AG08396 (cell line): ENCODE data around the gene NEDD4L.

Experiments used
- DNase-seq: peaks from one replicate; pipeline ENCODE4 v3.0.0; 2012; ENCODE audit warnings: low spot score, mixed read lengths

The NEDD4L gene

DNA sequence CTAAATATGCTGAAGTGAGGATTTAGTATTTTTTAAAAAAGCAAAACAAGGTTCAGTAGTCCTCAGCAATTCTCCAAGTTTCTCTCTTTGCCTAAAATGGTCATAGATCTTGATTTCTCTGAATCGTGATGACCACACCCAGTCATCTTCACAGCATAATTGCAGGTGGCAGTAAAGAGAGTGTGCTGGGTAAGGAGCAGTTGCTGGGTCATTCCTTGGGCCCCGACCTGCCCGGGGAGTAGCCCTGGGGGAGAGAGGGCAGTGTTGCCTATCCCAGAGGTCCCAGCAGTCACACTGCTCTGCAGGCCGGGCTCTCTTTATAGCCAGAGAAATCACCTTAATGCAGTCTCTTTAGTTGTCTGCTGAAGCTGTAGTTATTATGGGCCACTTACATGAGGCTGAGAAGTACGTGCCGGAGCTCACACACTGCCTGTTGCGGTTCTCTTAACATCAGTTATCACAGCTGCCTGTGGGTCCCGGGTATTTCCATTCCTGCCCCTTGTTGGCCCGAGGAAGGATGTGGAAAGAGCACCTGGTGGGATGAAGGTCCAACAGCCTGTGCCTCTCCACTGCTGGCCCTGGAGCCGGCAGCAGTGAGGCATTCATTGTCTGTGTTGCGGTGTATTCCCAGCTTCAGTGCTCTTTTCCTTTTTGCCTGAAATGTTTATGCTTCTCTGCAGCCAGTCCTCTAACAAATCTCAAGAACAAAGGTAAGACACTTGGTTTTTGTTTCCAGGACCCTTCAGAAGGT, 354.8 kb downstream of the NEDD4L start:
- DNase-seq = no peak

- no peak for DNase-seq
Measured at GRCh38 chr18:58400331-58400870, 356.4 kb downstream of the NEDD4L start.

GRCh38 chr18:58401191-58401590, 357.2 kb downstream of the NEDD4L start:
- DNase-seq = no peak

GRCh38 chr18:58402247-58402646, 358.2 kb downstream of the NEDD4L start:
- DNase-seq = no peak

DNA sequence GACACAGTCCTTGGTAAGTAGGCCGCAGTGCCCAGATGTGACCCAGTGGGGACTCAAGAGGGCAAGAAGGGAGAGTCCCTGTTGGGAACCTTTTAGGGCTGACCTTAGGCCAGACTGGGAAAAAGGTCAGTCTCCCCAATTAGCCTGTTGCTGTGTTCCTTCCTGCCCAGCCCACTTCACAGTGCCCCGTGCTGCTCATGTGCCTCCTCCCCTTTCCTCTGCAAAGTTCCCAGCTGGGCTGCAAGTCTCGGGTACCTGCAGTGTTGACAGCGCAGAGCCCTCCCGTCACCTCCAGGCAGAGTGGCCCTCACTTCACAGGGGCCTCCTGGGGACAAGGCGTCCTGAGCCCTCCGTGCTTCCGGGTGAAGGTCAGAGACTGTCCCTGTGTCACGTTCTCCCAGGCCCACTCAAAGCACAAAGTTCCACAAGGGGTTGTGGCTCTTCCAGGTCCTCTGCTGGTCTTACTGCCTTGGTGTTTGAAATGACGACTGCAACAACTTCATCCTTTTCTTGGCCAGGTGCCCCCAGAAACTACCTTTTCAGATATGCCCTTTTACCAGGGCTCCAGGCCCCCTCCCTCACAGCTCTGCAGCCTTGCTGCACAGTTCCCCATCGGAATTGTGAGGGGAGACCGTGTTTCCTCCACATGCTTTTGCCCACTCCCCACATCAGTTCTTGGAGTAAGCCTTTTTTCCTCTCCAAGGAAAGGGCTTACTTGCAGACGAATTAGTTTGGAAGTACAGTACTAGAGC, 359.1 kb downstream of the NEDD4L start:
- no peak for DNase-seq

DNA sequence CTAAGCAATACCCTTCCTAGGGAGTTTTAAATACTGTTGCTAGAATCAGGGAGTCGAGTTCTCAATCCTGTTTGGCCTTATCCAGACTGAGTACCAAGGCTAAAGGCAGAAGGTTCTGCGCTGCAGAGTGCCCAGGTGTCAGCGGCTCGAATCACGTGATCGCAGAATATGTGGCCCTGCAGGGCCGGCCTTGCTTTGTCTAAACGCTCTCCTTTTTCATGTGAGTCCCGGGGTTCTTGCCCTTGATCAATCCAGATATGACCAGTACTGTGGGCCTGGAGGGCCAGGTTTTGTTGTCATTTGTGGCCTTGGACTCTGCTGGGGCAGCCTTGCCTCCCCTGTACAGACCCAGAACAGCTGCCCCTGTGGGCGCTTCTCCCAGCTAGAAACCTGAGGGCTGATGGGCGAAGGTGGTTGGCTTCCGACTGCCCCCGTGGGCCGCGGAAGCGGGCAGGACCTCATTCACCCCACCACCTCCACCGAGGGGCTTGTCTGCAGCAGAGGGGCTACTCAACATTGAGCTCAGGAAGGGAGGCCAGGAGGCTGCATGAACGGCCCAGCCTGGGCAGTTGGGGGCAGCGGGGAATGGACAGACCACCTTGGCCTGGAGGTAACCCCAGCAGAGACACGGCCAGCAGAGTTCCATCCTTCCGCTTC, 359.9 kb downstream of the NEDD4L start:
- no peak for DNase-seq

DNA sequence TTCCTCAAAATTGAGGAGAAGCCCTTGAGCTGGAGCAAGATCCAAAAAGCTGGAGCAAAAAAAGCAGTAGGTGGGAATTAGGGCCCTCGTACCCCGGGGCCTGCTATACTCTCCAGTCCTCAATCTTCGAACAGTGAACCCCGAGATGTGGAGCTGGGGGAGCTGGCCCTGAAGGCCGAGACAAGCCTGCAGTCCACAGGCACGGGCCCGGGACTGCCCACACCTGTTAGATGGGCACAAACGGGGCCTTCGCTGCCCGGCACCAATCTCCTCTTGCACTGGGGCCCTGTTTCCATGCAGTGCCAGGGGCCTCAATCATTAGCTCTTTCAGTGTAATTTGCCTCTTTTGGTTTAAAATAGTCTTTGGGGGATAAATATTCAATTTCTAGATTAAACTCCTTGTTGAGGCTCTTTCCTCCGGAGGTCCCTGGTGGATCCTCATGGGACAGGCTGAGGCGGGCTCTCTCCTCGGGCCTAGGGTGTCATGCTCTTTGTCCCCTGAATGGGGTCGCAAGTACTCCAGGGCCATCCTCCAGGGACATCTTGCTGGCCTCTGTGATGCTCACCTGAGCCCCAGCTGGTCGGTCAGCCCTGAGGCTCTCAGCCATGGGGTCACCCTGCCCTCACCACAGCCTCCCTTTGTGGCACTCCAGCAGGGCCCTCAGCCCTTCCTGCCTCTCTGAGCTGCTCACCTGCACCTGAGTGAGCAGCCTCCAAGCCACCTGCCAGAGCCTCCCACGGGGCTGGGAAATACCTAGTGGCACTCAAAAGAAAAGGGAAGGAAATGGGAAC, 361.3 kb downstream of the NEDD4L start:
- DNase-seq = no peak

DNA sequence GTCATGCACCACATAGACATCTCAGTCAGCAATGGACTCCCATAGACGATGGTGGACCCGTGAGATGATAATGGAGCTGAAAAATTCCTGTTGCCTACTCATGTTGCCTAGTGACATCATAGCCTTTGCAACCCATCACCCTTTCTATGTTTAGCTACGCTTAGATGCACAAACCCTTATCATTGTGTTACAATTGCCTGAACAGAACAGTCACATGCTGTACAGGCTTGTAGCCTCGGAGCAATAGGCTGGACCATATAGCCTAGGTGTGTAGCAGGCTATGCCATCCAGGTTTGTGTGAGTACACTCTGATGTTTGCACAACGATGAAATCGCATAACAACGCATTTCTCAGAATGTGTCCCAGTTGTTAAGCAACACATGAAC, 363.2 kb downstream of the NEDD4L start:
- DNase-seq = no peak

DNA sequence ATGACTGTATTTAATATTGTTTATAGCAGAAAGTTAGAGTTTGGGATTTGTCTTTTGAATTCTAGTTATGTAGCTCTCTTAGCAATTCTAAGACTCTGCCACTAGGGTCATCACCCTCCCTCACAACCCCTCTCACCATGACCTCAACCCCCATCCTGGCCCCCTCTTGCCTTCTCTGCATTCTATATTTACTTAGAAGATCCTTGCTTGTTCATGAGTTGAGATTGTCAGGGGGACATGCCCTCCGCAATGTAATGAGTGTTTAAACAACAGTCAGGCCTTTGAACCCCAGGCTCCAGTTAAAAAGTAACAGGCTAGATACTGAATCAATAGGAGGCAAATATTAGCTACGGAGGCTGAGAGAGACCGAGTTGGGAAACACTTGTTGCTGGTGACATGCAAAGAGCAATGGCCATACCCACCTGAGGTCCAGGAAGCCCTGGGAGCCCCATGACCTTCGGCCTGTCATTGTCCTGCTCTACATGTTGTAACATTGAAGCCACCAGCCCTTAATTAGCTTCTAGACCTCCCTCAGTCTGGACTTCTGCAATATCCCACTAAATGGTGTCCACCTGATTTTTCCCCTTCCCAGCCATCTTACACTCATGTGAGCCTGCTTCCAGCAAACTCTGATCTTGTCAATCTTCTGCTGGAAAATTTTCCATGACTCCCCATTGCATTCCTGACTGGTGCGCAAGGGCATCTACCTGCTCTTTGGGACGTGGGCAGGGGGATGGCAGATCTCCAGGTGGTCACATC, 363.8 kb downstream of the NEDD4L start:
- no peak for DNase-seq

GRCh38 chr18:58408665-58409064, 364.6 kb downstream of the NEDD4L start:
- no peak for DNase-seq

DNA sequence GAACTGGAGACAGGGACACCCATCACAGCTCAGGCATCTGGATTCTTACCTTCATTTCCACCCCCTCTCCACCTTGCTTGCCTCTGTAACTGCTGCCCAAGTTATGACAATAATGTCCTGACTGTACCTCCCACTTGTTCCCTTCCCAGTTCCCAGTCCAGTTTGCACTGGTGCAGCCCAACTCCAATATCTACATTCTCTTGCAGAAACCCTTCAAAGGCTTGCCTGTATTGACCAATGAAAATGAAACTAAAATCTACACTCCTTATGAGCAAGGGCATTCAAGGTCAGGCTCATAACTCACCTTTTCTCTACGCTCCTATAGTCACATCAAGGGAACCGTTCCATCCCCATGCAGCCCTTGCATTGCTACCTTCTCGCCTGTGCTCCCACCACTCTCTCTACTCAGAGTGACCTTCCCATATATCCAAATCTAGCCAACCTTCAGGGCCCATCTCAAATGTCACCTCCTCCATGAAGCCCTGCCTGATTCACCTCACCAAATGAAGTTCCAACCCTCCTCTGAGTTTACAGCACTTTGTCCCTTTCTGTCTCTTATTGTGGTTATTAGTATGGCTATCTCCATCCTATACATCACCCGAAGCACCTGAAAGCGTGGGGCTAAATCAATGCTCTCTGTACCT, 365.9 kb downstream of the NEDD4L start:
- DNase-seq = no peak

GRCh38 chr18:58411323-58411722, 367.3 kb downstream of the NEDD4L start:
- no peak for DNase-seq

DNA sequence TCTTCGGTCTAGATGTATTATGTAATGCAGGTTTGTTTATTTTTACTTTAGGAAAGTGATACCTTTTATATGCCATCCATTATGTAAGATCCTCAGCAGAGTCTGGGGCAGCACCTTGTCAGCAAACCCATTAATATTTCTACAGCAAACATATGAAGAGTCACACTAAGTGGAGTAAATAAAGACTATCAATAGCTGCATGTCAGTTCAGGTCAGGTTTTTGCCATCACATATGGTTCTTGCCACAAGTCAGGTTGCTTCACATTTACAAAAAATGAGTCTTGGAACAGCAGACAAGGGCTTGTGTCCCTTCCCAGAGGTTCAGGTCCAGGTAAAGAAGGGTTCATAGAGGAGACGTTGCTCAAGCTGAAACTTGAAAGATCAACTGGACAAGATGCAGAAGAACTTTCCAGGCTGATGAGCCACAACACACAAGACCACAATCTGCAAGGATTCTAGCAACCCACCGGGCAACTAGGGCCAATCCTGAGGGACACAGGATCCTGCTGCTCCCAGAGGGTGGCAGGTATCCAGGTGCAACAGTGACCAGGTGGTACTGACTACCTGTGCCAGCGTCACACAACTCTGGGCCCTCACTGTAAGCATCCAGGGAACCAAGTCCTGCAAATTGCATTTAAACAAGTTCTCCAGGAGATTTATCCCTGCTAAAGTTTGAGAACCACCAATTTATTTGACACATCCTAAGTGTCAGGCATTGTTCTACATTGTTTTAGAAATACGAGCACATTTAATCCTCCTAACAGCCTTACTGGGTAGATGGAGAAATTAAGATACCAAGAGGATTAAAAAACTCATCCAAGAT, 369.0 kb downstream of the NEDD4L start:
- DNase-seq = no peak

DNA sequence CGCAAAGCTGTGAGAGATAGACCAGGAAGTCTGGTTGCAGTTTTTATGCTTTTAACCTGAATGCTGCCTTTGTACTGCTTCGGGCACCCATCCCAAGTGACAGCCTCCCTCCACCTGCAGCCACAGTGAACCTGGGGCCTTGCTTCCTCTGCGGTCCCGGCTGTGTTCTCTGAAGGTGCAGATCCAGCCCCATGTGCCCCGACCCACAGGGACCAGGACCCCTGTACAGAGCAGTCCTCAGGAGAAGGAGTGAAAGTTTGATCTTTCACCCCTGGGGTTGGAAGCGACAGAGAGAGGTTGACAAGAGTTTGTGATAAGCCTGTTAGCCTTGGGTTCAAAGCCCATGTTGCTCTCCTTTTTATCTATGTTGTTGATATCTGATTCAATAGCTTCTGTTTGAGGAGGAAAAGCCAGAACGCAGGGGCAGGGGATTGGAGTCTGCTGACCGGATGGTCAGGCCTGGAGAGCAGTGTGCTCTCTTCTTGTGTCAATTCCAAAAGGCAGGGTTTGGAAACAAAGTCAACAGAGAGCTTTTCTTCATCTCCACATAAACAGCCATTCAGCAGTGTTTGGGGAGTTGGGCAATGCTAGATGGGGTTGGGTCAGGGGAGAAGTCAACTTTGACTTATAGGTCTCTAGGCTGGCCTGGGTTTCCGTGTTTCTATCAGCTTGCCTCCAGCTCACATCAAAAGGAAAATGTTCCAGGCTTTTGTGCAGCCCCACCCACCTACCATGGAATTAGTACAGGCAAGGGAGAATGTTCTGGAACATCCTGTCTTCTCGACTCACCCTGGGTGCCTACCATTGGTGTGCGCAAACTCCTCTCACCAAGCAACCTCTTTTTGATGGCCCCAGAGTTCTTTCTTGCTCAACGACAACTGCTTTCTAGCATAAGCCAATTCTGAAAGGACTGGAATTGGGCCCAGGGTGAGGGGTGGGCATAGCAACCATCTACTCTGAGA, 369.9 kb downstream of the NEDD4L start:
- no peak for DNase-seq

DNA sequence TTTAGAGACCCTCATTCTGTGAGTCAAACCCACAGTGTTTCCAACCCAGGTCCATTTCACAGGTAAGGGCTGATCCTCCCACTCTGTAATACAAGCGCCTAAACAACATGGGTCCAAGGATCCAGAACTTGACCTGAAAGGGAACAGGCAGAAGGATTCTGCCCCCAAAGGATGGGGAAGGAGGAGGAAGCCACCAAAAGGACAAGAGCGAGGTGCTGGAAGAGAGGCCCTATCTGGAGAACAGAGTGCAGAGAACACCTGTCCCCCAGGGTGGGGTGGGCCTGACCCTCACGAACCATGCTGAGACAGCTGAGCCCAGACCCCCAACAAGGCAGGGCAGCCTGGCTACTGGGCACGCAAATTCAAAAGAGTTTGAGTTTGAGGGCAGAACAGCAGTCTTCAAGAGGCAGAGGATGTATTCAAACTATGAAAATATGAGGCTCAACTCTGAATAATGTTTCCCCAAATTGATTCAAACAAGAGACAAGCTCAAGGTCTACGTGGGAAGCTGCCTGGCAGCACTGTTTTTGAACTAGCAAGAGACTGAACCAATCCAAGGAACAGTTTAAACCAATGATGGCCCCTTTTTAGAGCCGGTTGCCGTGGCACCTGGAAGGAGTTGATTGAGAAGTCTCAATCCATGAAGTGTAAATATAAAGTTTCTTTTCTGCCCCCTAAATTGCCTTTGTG, 372.1 kb downstream of the NEDD4L start:
- DNase-seq = no peak

DNA sequence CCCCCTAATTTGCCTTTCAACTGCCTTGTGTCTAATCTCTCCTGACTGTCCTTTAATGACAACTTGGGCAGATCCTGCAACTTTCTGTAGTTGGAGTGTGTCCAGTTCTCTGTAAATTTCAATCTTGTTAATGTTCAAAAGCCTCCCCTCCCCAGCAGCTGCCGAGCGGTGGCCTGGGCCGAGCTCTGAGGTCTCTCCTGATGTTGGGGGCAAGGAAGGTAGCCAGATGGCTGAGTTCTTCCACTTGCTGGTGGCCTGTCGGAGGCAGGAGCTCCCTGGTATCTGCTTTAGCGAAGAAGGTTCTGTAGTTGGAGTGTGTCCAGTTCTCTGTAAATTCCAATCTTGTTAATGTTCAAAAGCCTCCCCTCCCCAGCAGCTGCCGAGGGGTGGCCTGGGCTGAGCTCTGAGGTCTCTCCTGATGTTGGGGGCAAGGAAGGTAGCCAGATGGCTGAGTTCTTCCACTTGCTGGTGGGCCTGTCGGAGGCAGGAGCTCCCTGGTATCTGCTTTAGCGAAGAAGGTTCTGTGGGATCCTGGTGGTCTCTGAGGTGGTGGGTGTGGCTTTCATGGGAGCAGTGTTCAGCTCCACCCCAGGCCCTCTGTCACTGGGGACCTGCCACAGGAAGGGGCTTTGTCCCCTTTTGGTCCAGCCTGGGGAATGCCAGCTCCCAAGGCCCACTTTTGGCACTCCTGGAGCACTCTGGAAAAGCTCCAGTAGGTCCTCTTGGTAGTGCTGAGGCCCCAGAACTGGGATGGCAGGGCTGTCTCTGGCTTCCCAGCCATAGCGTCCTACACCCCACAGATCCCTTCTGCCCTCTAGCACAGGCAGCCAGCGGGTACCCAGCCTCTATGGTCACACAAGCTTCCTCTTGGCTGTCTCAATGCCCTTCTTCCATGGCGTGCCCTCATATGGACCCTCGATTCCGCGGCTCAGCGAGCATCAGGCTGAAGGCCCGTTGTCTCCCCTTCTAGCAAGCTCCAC, 373.0 kb downstream of the NEDD4L start:
- DNase-seq = peak; percentile 30

DNA sequence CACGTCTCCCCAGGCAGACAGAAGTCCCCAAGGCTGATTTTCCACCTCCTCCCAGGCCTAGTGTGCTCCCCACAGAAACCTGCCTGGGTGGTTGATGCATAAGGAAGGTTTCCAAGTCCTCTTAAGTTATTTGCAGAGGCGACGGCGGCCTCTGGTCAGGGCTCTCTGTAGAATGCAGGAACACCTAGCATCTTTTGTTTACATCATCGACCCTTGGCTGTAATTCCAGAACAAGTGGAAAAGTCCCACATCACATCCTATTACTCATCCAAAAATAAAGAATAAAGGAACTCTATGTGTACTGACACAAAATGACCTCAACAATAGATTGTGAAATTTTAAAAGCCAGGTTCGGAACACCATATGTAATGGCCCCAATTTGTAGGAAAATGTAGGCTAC, 373.7 kb downstream of the NEDD4L start:
- no peak for DNase-seq
